Prostate gland (tissue), 2 donors: ENCODE data around the gene RTN3.

Experiments used
- CTCF ChIP-seq, 4 experiments: fragments of 200-600 bp in 2 of 4; fragments of 450-650 bp in 2 of 4; sonication (generic) in 2 of 4; IDR thresholded peaks; 1 replicate in 3 of 4; 2 replicates in 1 of 4; pipeline ENCODE4 v1.5.1; 2016 to 2019; ENCODE audit warnings: antibody characterized with exemption in 4 of 4, mild to moderate bottlenecking in 2 of 4, moderate library complexity in 2 of 4
- POLR2AphosphoS5 ChIP-seq: sonication (generic); formaldehyde crosslinking; IDR thresholded peaks from one replicate; pipeline ENCODE4 v1.6.1; 2017; ENCODE audit warnings: antibody characterized with exemption

GRCh38 chr11:63805844-63806415 lies 124.6 kb downstream of the RTN3 start:
- TF ChIP-seq CTCF (IDR thresholded peaks at IDR 0.05) (no peak), POLR2AphosphoS5 (no peak)
